Testis (tissue), 3 donors: ENCODE measurements around the gene ASCC2. TPM values are rescaled to one million over a fixed set of nuclear protein-coding genes. Genes with fewer than 3 reads are reported as not detected.

Experiments
- DNase-seq: peaks from one replicate; pipeline ENCODE4 v3.0.0-alpha.2; 2019
- H3K27ac ChIP-seq, 2 donors: fragments of 200-600 bp; sonication (generic); one replicate each; pipeline ENCODE4 v1.5.1; 2019
- H3K27me3 ChIP-seq: fragments of 200-600 bp; sonication (generic); one replicate; pipeline ENCODE4 v1.5.1; 2019
- H3K36me3 ChIP-seq: fragments of 200-600 bp; sonication (generic); one replicate; pipeline ENCODE4 v1.5.1; 2017; ENCODE audit warnings: low read depth; ENCODE audit errors: missing control alignments
- H3K4me1 ChIP-seq: fragments of 200-600 bp; sonication (generic); one replicate; pipeline ENCODE4 v1.5.1; 2019
- H3K4me3 ChIP-seq, 2 donors: fragments of 200-600 bp; sonication (generic); one replicate each; pipeline ENCODE4 v1.5.1; 2017 to 2019
- H3K9me3 ChIP-seq: fragments of 200-600 bp; sonication (generic); one replicate; pipeline ENCODE4 v1.5.1; 2017
- CTCF ChIP-seq, 3 experiments: fragments of 450-650 bp in 2 of 3; fragments of 200-600 bp in 1 of 3; sonication (generic) in 1 of 3; IDR thresholded peaks; one replicate each; pipeline ENCODE4 v1.5.1; 2016 to 2019; ENCODE audit warnings: antibody characterized with exemption in 3 of 3, mild to moderate bottlenecking in 2 of 3, moderate library complexity in 1 of 3
- POLR2A ChIP-seq: fragments of 450-650 bp; IDR thresholded peaks from one replicate; pipeline ENCODE4 v1.6.1; 2017; ENCODE audit warnings: antibody characterized with exemption, mild to moderate bottlenecking, moderate library complexity
- WGBS, 2 donors: methylation state at CpG; one replicate each; pipeline ENCODE4 v1.1.5; 2018; 5-methylcytosine and 5-hydroxymethylcytosine counted together
- intact Hi-C: fragments of 100-400 bp; cut with DNase I; formaldehyde crosslinking; loops from one replicate; pipeline ENCODE4 v1.15.1; 2023; ENCODE audit warnings: low total_unique reads
- polyA plus RNA-seq: library from polyadenylated mRNA; stranded (reverse); fragments of 350-450 nt; fragmentation: Illumina TruSeq; extraction: RNeasy Lipid Tissue Mini Kit (QIAGEN cat#74804); gene quantifications from one replicate; pipeline ENCODE4 v1.2.3, GENCODE V29; 2014; ENCODE audit warnings: low read depth, low replicate concordance; ENCODE audit not compliant: insufficient read depth
- total RNA-seq, 2 donors: library from RNA; depleted of rRNA; stranded (reverse); fragments of >200 nt; gene quantifications; one replicate each; pipeline ENCODE4 v1.2.3, GENCODE V29; 2016

Gene ASCC2
- total and polyA plus RNA-seq, 3 donors from 2014 or later = 91.5 to 108 (median 93.8) TPM

GRCh38 chr22:29817724-29818123 is 20.4 kb downstream of the ASCC2 start:
- WGBS, 2 donors = 97 to 100% methylated on average over 1 of the region's 1 CpG
- peaks cover 6% of the 10 kb centered on the region for H3K4me1 ChIP-seq
- H3K27me3 ChIP-seq = no peaks in the 10 kb centered on the region
- H3K27ac ChIP-seq = no peak overlapping the region
- H3K36me3 ChIP-seq = no peaks in the 10 kb centered on the region
- no peak for DNase-seq
- H3K4me3 ChIP-seq = no peak overlapping the region
- TF ChIP-seq CTCF (IDR thresholded peaks at IDR 0.05) (no peak), POLR2A (no peak)
- H3K9me3 ChIP-seq = no peaks in the 10 kb centered on the region
- intact Hi-C loops = no loop called here

GRCh38 chr22:29816980-29817379 is 21.1 kb downstream of the ASCC2 start:
- no peak for TF ChIP-seq CTCF (IDR thresholded peaks at IDR 0.05)
- TF ChIP-seq POLR2A = no peak

GRCh38 chr22:29816539-29816938 is 21.5 kb downstream of the ASCC2 start:
- no peak overlapping the region for H3K4me3 ChIP-seq
- H3K9me3 ChIP-seq = no peaks in the 10 kb centered on the region
- peaks cover 6% of the 10 kb centered on the region for H3K4me1 ChIP-seq
- H3K36me3 ChIP-seq = no peaks in the 10 kb centered on the region
- TF ChIP-seq POLR2A = no peak
- TF ChIP-seq CTCF (IDR thresholded peaks at IDR 0.05) = no peak
- H3K27me3 ChIP-seq = no peaks in the 10 kb centered on the region
- no peak overlapping the region for H3K27ac ChIP-seq
- DNase-seq = no peak
- intact Hi-C loops = no loop called here
- WGBS, 2 donors = 78 to 82% methylated on average over 6 of the region's 6 CpGs

More at GRCh38 chr22:29816980-29817379, 21.1 kb downstream of the ASCC2 start:
- Histone ChIP-seq H3K4me1 (peaks cover 6% of the 10 kb centered on the region), H3K27ac (no peak overlapping the region), H3K9me3 (no peaks in the 10 kb centered on the region), H3K27me3 (no peaks in the 10 kb centered on the region), H3K4me3 (no peak overlapping the region), H3K36me3 (no peaks in the 10 kb centered on the region)
- 94 to 100% methylated on average over 1 to 2 of the region's 2 CpGs for WGBS, 2 donors
- DNase-seq = no peak
- intact Hi-C loops = no loop called here

GRCh38 chr22:29816128-29816527 is 21.9 kb downstream of the ASCC2 start:
- TF ChIP-seq CTCF (IDR thresholded peaks at IDR 0.05) (no peak), POLR2A (no peak)
- Histone ChIP-seq H3K4me3 (no peak overlapping the region), H3K27ac (no peak overlapping the region), H3K27me3 (no peaks in the 10 kb centered on the region), H3K4me1 (peaks cover 6% of the 10 kb centered on the region), H3K9me3 (no peaks in the 10 kb centered on the region), H3K36me3 (no peaks in the 10 kb centered on the region)
- no peak for DNase-seq
- intact Hi-C loops = no loop called here
- 56 to 78% methylated on average over 2 of the region's 2 CpGs for WGBS, 2 donors

GRCh38 chr22:29815580-29815979 is 22.5 kb downstream of the ASCC2 start:
- DNase-seq = no peak
- WGBS, 2 donors = 69 to 79% methylated on average over 4 of the region's 4 CpGs
- H3K9me3 ChIP-seq = no peaks in the 10 kb centered on the region
- H3K27ac ChIP-seq = no peak overlapping the region
- TF ChIP-seq POLR2A (no peak), CTCF (IDR thresholded peaks at IDR 0.05) (no peak)
- H3K27me3 ChIP-seq = no peaks in the 10 kb centered on the region
- no peaks in the 10 kb centered on the region for H3K36me3 ChIP-seq
- H3K4me3 ChIP-seq = no peak overlapping the region
- intact Hi-C loops = no loop called here
- H3K4me1 ChIP-seq = peaks cover 6% of the 10 kb centered on the region
